Measurements from ENCODE around the gene GASK1A.

GRCh38 chr3:43032646-43033628 is 53.8 kb downstream of the GASK1A start:
- TF ChIP-seq, protein P1, sequence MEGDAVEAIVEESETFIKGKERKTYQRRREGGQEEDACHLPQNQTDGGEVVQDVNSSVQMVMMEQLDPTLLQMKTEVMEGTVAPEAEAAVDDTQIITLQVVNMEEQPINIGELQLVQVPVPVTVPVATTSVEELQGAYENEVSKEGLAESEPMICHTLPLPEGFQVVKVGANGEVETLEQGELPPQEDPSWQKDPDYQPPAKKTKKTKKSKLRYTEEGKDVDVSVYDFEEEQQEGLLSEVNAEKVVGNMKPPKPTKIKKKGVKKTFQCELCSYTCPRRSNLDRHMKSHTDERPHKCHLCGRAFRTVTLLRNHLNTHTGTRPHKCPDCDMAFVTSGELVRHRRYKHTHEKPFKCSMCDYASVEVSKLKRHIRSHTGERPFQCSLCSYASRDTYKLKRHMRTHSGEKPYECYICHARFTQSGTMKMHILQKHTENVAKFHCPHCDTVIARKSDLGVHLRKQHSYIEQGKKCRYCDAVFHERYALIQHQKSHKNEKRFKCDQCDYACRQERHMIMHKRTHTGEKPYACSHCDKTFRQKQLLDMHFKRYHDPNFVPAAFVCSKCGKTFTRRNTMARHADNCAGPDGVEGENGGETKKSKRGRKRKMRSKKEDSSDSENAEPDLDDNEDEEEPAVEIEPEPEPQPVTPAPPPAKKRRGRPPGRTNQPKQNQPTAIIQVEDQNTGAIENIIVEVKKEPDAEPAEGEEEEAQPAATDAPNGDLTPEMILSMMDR (conservative IDR thresholded peaks at IDR 0.05; ENCODE audit: low read length) = no peak
- no peak for TF ChIP-seq EZH2phosphoT487 (IDR thresholded peaks at IDR 0.05; ENCODE audit: borderline replicate concordance, low read depth, low read length)

Data from OCI-LY7 (cell line).